Right renal cortex interstitium (tissue), 3 donors: Measurements from ENCODE around the gene MCF2L. TPM values are rescaled to one million over a fixed set of nuclear protein-coding genes. Genes with fewer than 3 reads are reported as not detected.

Experiments
- DNase-seq, 3 donors: peaks; one replicate each; pipeline ENCODE4 v3.0.0-alpha.2; 2013; ENCODE audit warnings: low read depth in 3 of 3, low spot score in 2 of 3
- polyA plus RNA-seq, 3 donors: library from polyadenylated mRNA; unstranded; fragments of 120-200 nt; gene quantifications; one replicate each; pipeline ENCODE4 v1.2.1, GENCODE V29; 2013; ENCODE audit not compliant: insufficient read length in 3 of 3

MCF2L gene
- polyA plus RNA-seq, 3 donors: 22.3 to 26.3 (median 26.2) TPM

DNA sequence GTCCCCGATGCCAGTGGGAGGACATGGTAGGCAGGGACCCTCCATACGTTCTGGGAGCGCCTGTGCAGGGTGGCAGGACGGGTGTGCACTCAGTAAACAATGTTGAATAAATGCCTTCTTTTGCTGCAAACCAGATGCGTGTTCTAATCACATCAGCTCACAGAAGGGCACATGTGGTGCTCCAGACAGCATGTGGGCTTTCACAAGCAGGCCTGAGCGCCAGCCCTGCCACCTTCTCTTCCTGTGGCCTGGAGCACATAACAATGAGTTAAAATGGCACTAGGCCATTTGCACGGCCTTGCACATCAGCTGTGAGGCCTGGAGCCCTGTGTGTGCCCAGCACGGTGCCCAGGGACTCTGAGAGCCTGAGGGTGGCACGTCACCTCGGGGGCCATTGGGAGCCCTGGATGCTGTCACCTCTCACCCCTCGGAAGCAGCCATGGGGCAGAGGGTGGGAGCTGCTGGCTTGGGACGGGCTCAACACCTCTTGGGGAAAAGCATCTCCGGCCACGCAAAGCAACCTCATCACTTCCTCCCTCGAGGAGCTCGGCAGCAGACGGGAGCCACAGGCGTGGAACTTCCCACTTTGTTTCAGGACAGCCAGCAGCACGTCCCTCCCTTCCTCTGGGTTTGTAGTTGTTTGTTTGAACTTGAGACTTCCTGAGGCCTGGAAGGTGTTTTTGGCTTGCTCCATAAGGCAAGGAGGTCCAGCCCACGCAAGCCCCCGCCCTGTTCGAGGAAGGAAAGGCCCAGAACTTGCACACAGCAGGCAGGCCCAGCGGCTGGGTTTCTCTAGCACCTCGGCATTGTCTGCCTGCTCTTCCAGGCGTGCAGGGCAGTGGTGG lies 9.8 kb downstream of the MCF2L start:
- DNase-seq: no peak

GRCh38 chr13:112979406-112979902 lies 10.4 kb downstream of the MCF2L start:
- no peak for DNase-seq

DNA sequence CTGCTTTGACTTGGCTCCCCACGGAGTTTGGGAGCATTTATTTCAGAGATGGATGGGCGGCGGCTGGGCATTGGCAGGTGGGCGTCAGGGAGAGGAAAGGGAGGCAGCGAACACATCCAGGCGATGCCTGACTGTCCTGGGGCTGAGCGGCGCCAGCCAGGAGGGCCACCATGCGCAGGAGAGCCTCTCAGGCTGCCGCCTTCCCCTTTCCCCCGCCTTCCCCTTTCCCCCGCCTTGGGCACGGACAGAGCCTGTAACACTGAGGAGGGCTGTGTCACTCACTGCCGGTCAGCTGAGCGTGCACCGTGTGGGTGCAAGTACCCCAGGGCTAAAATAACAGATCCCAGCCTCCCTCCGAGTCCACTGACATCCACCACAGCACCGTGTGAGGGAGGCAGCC lies 11.4 kb downstream of the MCF2L start:
- DNase-seq: no peak

GRCh38 chr13:112981451-112981850 lies 12.4 kb downstream of the MCF2L start:
- DNase-seq: no peak

DNA sequence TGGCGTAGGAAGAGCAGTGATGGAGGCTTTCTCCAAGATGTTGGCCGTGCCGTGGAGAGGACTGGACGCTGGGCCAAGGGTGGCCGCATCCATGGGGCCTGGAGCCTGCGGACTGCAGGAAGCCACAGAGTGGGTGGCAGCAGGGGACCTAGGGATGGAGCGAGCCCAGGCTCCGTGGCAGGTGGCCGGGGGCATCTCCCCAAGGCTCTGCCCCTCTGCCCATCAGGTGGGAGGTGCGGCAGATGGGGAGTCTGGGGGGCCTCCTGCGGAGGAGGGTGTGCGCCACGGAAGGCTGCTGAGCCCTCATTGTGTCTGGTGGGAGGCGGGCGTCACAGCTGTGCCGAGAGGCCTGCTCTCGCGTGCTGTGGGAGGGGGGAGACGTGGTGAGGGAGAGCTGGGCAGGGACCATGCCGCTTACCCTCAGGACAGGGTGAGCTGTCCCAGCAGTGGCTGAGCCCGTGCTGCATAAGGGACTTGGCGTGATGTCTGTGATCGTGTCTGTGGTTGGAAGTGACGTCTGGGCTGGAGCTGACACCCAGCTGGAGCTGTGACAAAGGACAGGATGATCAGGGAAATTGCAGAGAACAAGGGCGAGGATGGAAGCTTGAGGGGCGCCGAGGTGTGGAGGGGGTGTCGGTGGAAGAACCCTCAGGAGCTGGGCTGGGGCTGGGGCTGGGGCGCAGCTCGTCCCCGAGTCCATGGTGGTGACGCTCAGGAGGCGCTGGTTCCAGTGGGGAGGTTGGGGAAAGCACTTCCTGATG lies 13.4 kb downstream of the MCF2L start:
- DNase-seq: no peak

- DNase-seq: no peak
Observed at GRCh38 chr13:112983042-112983305, 14.0 kb downstream of the MCF2L start.

DNA sequence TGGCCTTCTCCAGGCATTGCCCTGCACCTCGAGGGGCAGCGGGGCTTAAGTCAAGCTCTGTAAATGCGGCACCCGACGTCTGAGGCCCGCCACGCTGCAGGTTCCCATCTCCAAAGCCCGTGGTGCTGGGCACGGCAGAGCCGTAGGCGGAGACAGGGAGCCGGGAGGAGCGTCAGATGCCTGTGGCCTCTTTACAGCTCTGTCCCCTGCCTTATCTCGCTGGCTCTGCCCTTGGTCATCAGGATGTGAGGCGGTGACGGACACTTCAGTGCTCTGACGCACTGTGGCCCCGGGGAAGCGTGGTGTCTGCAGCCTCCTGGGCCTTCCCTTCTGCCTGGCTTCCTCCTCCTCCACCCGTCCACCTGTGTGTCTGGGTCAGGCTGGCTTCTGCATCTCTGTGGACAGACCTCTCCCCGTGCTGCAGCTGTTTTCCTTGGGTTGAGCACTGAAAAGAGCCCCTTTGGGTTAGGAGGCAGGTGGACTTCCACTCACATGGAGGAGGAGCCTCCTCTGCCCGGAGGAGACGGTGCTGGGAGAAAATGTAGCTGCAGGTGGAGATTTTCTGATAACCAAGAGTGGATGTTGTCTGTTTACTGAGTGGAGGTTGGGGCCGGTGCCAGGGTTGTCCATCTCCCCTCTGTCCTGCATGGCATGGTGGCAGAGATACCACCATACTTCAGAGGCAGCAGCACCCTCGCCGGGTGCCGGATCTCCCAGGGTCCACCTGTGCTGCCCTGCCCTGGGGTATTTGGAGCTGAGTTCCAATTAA lies 14.6 kb downstream of the MCF2L start:
- no peak for DNase-seq

- DNase-seq: no peak
Observed at GRCh38 chr13:112984501-112984900, 15.5 kb downstream of the MCF2L start.

DNA sequence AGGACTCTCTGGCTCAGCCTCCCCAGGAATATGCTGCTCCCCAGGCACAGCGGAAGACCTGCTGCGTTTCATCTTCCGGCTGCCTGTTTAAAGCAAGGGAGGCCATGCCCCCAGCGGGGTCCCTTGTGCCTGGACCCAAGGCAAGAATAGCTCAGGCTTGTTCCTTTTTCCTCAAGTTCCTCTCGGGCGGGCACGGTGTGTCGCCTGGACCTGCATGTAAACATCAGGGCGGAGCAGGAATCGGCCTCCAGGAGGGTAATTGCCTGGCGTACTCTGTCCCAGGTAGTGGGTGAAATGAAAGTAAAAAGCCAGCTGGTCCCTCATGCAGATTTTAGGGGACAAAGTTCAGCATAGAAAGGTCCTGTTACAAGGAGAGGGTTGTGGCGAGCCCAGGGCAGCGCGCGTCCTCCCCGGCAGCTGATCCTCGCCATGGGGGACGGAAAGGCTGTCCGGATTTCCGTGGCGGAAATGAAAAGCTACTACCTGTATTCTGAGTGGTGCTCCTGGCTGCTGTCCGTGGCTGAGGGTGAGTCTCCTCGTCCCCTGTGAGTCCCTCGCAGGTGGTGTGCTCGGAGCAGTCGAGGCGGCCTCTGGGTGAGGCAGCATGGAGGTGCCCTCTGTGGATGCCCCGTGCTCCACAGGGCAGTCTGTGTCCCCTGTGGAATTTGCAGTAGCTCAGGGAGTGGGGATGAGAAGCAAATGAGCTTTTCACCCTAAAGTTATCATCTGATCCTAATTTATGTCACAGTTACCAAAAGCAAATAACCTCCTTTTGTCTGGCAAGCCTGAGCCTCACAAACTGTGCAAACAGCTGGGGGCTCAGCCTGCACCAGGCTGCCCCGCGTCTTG lies 16.2 kb downstream of the MCF2L start:
- no peak for DNase-seq

DNA sequence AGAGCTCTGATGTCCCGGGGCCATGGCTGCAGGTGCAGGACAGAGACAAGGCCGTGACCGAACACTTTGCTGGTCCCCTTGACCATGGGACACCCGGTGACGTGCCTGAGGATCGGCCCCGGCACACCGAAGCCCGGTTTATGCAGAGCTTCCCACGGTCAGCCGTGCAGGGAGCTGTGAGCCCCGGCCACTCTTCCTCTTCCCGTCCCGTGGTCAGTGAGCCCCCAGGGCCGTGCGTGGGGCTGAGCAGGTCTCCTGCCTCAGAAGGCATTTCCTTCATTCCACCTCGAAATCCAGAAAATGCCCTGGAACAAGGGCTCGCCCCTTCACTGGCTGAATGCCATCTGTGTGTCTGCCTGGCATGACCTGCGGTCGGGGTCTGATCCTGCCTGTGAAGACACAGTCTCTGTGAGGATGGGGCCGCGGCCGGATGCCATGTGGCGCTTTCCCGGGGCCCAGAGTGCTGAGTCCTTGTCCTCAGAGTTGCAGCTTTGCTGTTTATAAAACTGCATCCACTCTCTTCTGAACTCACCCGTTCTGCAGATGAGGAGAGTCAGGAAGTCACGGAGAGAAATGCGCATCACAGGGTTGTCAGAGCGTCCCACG lies 16.9 kb downstream of the MCF2L start:
- DNase-seq: no peak

DNA sequence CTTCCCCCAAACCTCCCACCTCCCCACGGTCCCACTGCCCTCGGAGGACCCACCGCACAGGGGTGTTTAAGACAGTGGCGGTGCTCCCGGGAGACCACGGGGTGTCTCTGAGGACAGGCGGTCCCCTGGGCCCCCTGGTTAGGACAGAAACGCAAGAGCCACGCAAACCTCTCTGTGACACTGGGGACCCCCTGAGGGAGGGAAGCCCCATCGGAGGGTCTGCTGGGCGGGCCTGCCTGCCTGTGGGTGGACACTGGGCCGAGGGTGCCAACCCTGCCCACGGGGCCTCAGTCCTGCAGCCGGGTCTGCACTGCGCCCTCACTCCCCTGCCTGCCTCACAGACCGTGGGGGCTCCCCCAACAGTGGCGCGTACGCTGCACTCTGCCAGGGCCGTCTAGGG lies 17.5 kb downstream of the MCF2L start:
- DNase-seq: no peak

DNA sequence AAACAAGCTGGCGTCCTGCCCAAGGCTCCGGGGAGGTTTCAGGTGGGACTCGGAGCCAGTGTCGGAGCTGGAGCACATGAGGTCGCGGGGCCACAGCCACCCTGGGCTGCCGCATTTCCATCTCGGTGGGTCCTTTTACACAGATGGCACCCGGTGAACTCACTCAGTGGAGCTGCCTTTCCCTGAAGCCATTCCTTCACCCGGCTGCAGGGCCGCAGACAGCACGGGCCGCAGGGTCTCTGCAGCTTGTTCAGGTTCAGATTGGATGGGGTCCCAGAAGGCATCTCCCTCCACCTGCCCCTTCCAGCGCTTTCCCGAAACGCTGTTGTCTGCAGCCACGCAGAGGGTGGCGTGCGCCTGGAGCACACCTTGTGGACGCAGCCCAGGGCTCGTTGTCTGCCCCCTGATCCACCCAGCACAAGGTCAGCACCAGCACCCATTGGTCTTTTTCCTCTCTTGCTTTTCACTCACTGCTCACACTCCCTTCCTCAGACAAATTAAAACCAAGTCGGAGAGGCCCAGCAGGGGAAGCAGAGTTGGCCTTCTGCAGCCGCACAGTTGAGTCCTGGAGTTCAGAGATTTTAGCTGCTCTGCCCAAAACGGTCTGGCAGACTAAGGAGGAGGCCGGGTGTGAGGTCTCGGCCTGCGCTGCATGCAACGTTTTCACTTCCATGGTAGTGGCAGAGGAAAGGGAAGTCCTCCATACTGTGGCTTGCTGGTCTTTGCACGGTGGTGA lies 18.1 kb downstream of the MCF2L start:
- no peak for DNase-seq

DNA sequence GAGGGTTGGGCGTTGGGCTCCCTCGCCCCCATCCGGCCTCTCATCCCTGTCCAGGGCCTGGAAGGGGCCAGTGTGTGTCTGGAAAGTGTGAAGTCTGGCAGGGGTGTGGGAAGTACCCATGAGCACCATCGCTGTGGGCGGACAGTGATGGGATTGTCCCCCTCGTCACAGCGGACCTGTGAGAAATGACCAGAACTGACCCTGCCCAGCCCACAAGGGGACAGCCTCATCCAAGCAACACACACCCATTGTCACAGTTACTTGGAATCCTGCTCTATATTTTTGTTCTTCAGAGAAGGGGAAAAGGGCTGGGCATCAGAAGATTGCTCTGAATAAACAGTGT lies 18.6 kb downstream of the MCF2L start:
- DNase-seq: no peak

DNA sequence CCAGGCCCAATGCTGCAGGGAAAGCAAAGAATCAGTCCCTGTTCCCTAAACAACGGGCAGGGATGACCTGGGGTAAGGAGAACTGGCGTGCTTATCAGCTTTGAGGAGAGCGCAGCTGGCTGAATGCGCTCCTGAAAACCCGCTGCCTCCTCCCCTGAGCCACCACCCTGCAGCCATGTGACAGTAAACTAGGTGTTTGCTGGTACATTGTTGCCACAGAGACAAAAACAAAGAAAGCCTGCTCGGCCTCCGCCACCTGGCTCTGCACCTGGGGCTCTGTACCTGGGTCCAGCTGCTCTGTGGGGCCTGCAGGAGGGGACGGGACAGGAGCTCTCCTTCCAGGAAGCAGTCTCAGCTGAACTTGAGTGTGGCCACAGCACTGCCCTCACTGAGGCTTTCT lies 21.8 kb downstream of the MCF2L start:
- no peak for DNase-seq

DNA sequence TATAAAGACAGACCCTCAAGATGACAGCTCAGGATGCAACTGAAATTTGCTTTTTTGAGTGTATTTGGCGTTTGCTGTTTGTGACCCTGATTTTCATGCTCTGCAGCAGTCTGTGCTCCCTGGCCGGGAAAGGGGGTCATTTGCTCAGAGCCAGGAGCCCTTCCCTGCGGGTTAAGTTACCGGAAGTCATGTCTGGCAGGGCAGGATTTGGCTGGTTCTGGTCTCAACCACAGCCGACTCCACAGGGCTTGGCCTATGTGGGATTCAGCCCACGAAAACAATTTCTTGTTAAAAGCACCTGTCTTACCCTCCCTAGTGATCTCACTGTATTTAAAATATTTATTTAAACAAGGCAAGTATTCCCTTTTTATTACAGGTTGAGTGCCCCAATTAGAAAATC lies 22.6 kb downstream of the MCF2L start:
- DNase-seq: no peak

GRCh38 chr13:112992931-112993680 lies 24.1 kb downstream of the MCF2L start:
- DNase-seq: no peak

DNA sequence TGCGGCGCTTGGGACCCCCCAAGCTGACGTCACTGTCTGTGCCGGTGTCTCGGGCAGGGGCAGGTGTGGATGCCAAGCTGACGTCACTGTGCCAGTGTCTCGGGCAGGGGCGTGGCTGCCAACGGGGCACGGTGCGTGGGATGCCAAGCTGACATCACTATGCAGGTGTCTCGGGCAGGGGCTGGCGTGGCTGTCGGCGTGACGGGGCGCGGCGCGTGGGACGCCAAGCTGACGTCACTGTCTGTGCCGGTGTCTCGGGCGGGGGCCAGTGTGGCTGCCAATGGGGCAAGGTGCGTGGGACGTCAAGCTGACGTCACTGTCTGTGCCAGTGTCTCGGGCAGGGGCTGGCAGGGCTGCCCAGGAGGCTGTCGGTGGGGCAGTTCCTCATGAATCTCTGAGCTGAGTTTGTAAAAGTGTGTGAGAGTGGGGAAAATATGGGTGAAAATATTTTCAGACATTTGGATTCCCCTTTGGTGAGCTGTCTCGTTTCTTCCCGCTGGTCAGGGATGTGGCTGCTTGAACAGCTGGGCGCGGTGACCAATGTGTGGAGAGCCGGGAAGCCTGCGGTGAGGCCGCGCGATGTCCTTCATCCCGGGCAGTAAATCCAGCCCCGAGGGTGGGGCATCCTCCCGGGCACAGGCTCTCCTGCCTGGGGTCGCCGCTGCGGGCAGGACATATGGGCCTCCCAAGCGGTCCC lies 25.2 kb downstream of the MCF2L start:
- no peak for DNase-seq

GRCh38 chr13:112994781-112995355 lies 25.9 kb downstream of the MCF2L start:
- DNase-seq: no peak
